HG03139 (cell line): ENCODE measurements around the gene TPGS1.
A peak's percentile ranks its signal among the peaks of the same experiment; 100 is the strongest.
"Not testable (repeated sequence)": the region's sequence is repeated elsewhere in the genome, so short reads cannot be mapped to it uniquely, and the experiment has no call there.

Source experiments
- ATAC-seq: cut with Tn5 transposase; IDR thresholded peaks from one replicate; pipeline ENCODE4 v1.9.1; 2021; ENCODE audit not compliant: unreplicated experiment

TPGS1 gene

DNA sequence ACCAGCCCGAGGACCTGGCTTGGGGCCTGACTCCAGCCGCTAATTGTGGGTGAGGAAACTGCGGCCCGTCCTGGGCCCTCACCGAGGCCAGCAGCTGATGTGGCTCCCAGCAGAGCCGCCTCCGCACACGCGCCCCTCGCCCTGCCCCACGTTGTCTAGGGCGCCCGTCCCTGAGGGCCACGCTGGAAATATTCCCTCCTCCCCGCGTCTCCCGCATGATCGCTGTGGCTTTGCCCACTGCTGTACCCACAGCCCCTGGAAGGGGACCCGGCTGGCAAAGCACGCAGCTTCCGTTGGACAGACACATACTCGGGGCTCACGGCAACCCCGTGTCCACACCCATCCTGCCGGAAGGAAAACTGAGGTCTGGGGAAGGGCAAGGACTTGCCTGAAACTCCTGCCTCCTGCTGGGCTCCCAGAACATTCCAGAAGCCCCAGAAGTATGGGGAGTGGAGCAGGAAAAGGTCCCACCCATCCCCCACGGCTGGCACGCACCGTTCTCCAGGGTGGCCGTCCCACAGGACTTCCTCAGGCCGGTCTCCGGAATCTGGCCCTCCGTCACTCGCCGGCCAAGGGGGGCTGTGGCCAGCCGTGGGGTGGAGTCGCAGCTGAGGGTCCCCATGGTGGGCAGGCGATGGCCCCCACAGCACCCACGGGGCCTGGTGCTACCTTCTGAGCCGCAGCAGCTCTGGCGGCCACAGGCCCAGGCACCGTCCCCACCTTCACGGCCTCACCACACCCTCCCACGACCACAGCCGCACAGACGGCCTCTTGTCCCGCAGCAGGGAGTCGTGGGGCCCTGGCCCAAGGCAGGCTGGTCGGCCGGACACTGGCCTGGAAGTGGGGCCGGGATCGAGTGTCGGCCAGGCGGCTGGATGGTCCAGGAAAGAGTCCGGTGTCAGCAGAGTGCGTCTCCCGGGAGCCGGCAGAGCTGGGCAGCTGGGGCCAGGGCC, 32.9 kb upstream of the TPGS1 start:
- no peak for ATAC-seq

DNA sequence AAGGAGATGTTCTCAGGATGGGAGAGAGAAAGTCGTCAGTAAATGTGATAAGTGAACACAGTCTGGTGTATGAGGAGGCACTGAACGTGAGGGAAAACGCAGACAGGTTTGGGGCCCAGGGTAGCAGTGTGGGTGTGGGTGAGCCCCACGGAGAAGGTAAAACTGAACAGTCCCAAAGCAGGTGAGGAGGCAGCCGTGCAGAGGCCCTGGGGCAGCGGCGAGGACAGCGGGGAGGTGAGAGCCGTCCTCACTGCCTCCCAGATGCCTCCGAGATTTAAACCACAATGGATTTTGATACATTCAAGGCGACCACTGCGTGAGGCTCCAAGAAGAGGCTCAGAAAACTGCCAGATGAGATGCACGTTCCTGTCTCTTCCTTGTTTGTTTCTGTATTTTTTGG, 31.9 kb upstream of the TPGS1 start:
- no peak for ATAC-seq

DNA sequence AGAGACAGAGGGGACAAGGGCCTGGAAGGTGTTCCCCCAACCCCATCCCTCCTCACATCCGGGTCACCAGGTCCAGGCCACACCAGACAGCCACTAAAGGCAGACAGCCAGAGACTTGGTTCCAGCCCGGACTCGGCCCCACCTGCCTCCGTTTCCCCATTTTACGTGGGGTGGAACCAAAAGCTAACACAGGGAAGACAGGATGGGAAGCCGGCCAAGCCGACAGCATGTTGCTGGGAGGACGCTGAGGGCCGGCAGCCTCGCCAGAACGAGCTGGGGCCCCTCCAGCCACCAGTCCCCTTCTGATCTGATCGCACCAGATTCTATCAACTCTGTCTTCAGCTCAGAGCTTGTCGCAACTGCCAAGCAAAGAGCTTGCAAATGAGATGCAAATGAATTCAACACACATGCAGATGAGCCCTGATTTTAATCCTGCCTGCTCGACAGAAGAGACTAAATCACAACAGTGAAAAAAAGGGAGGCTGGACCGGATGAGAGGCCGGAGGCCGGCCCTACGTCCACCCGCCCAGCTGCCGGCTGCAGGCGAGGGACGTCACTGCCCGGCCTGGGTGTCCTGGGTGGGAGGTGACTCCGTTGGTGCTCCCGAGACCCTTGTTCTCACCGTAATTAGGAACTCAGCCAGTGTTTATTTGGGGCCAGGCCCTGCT, 28.9 kb upstream of the TPGS1 start:
- no peak for ATAC-seq

DNA sequence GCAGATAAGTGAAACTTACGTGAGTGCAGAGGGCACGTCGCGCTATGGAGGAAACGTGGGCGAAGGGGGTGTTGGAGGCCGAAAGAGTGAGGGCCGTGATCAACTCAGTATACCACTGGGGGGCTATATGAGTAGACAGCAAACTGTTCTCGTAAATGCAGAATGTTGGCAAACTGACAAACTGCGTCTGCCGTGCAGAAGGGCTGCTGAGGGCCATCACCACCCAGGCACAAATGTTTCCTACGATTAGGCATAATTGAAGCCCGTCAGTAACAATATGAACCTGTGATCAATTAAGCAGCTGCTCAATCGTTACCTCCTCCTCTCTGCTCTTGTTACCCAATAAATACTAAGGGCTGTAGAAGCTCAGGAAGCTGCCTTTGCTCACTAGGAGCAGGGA, 28.3 kb upstream of the TPGS1 start:
- ATAC-seq, result no peak

DNA sequence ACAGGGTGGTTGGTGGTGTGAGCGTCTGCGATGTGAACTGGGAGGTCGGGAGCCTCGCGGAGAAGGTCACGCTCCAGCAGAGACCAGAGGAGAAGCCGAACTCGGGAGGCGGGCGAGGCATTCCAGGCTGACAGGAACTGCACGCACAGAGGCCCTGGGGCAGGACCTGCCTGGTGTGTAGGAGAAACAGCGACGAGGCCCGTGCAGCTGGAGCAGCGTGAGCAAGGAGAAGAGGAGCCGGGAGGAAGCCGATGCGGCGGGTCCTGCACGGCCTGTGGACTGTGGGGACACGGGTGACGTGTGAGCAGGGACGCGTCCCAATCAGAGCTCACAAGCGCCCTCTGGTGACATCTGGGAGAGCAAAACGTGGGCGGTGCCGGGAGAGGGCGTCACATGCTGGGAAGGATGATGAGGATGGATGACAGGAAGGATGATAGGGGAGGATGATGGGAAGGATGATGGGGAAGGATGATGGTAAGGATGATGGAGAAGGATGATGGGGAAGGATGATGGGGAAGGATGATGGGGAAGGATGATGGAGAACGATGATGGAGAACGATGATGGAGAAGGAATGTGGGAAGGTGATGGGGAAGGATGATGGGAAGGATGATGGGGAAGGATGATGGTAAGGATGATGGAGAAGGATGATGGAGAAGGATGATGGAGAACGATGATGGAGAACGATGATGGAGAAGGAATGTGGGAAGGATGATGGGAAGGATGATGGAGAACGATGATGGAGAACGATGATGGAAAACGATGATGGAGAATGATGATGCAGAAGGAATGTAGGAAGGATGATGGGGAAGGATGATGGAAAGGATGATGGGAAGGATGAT, 27.1 kb upstream of the TPGS1 start:
- ATAC-seq, result no peak

DNA sequence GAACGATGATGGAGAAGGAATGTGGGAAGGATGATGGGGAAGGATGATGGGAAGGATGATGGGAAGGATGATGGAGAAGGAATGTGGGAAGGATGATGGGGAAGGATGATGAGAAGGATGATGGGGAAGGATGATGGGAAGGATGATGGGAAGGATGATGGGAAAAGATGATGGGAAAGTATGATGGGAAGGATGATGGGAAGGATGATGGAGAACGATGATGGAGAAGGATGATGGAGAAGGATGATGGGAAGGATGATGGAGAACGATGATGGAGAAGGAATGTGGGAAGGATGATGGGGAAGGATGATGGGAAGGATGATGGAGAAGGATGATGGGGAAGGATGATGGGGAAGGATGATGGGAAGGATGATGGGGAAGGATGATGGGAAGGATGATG, 26.2 kb upstream of the TPGS1 start:
- ATAC-seq, result not testable (repeated sequence)

DNA sequence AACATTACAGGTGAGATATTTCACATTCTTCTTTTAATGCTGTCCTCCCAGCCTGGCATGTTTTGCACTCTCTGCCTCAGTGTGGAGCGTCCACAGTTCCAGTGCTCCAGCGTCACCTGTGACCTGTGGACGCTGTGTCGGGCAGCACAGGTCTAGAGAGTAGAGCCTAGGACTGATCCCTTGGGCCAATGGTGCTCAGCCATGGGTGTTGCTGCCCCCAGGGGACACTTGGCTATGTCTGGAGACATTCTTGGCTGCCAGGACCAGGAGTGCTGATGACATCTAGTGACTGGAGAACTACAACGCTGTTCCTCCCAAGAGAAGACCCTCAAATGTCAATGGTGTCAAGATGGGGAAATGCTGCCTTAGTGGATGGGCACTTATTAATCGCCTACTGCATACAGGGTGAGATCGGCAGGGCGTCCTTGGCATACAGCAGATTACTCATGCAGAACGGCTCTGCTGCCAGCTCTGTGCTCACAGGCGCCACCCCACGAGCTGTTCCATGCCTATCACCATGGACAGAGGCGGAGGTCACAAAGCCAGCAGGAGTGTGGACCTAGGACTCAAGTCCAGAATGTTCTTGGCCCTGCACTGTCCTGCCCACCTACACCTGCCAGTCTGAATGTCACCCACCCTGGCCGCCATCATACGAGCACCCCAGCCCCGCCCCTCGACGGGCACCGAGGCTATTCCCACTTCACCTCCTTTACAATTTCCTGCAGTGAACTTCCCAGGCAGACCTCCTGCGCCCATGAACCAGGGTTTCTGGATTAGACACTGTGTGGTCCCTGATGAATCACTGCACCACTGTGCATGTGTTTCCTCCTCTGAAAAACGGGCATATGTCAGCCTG, 24.9 kb upstream of the TPGS1 start:
- ATAC-seq, result no peak

DNA sequence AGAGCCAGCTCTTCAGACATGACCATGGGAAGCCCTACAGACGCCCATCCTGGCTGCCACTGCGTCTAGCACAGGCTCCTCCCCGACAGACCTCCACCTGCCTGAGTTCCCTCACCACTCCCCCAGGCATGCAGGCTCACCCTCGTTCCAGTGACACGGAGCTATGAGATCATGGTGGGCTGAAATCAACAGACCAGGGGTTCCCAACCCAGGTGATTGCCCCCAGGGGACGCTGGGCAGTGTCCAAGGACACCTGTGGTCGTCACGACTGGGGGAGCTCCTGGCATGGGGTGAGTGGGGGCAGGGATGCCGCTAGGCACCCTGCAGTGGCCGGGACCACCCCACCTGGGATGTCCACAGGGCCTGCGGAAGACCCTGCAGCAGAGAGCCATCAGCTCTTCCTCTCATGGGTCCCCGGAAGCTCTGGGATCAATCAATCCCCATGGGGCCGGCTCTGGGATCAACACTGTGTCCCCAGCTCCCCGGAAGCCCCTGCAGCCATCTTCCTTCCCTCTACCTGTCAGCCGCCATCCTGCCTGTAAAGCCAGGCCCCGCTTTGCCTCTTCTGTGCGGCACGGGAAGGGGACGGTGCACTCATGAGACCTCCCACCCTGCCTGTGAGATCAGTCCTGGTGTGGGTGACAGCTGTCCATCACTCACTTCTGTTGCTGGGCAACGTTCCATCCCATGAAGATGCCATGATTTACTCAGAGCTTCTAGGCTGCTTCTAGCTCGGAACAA, 23.8 kb upstream of the TPGS1 start:
- no peak for ATAC-seq

DNA sequence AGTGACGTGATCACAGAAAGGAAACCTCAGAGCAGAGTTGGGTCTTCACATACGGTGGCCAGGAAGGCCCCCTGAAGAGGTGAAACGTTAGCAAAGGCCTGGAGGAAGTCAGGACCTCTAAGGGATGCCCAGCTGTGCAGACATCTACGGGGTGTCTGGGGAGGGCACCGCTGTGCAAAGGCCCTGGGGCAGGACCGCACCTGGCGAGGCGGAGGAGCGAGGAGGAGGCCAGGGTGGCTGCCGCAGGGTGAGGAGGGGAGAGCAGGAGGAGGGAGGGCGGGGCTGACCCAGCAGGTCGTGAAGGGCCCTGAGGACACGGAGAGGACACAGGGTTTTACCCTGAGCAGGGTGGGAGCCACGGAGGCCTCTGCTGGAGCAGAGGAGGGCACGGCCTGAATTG, 22.8 kb upstream of the TPGS1 start:
- ATAC-seq, result no peak

DNA sequence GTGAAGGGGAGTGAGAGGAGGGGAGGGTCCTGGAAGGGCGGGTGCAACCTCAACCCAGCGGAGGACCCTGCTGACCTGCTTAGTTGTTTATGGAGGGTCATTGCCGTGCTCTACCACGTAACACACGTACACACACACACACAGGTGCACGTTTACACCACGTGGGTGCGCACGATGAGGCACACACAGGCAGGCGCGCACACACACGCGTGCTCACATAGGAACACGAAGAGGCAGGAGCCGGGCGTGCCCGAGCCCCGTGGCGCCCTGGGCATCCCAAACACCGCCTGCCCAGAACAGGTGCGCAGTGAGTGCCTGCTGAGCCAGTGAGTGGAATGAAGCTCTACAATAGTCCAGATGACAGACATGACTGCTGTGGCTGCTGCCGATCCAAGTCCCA, 22.2 kb upstream of the TPGS1 start:
- no peak for ATAC-seq

DNA sequence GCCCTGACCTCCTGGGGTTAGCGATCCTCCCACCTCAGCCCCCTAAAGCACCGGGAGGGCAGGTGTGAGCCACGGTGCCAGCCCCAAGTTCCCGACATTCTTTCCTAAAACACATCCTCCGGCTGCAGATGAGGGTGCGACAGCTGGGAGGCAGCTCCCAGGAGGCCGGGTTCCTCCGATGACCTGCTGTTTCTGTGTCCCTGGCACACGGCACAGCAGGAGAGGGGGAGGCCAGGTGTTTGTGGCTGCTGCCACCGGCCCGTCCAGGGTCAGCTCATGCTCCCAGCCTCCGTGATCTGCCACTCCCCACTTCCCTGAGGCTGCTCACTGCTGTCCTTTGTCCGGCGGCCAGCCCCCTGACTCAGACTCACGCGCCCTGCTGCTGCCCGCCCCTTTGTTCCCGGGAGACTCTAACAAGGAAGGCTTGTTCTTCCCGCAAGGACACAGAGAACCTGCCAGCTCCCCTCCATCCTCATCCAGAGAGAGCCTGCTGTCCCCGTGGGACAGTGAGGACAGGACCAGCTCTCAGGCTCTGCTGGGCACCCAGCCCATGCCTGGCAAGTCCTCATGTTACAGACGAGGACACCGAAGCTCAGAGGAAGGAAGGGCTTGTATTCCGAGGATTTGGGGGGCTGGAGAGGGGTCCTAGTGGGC, 21.6 kb upstream of the TPGS1 start:
- ATAC-seq, result no peak

DNA sequence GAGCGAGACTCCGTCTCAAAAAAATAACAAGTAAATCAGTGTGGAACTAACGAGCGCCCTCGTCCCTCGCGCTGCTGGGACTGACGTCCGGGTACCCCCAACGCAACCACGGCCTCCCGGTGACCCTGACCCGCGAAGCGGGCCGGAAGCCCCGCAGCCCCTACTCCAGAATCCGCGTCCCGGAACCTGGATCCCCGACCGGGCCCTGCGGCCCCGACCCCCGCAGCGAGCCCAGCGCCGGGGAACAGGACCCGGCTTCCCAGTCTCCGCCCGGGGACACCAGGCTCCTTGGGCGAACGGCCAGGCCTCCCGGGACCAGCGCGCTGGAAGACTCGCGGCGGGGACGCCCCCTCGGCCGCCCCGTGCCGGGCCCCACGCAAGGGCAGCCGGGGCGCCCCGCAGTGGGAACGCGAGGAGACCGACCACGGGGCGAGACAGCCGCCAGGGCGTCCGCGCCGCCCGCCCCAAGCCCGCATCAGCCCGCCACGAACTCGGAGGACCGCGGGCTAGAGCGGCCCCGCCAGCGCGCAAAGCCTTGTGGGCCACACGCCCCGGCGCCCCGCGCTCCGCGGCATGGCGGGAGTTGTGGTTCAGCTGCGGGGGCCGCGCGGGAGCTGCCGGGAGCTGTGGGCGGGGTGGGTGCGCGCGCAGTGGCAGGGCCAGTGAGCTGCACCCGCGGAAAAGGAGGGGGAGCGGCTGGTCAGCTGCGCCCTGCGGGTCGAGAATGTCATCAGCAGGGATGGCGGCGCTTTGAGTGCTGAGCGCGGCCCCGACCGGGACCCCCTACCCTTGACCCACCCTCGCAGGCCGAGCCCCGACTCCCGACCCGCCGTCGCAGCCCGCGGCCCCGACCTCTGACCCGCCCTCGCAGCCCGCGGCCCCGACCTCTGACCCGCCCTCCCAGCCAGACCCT, 18.5 kb upstream of the TPGS1 start:
- ATAC-seq, result peak; percentile 78

DNA sequence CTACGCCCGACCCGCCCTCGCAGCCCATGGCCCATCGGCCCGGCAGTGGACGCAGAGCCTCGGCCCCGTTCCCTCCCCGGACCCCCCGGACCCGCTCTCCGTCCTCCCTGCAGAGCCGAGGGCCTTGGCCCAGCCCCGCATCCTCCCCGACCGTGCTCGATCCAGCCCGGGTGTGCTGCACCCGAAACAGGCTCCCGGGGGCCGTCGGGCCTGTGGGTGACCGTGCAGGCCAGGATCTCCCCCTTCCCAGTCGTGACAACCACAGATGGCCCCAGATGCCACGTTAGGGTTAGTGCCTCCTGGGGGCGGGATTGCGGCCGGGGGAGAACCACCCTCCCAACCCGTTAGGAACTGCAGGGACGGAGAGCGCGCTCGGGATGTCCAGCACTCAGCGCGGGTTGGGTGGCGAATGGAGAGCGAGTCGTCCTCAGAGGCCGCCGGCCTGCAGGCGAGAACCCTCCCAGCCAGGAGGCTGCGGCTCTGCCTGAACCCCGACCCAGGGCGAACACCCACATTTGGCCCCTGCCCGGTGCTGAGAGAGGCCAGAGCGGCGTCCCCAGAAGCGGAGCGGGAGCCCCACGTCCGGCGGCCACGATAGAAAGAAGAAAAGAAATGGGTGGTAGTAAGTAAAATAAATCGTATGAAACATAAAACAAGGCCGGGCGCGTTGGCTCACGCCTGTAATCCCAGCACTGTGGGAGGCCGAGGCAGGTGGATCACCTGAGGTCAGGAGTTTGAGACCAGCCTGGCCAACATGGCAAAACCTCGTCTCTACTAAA, 17.7 kb upstream of the TPGS1 start:
- peak; percentile 22 for ATAC-seq

DNA sequence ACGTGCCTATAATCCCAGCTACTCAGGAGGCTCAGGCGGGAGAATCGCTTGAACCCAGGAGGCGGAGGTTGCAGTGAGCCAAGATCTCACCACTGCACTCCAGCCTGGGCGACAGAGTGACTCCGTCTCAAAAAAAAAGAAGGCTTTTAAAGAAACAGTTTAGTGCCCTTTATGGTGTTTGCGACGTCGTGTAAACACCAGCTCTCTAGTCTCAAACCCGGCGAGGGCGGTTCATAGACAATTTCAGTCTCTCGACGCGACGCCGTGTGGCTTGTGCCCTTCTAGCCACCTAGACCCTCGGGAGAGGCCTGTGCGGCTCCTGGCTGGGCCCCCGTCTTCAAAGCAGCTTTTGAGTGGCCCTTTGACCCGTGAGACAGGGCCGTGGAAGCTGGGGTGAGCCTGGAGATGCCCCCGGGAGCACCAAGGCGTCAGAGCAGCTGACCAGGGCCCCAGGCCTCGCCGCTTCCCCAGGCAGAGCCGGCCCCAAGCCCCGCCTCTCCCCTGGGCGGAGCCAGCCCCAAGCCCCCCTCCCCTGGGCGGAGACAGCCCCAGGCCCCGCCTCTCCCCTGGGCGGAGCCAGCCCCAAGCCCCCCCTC, 16.1 kb upstream of the TPGS1 start:
- ATAC-seq, result no peak

DNA sequence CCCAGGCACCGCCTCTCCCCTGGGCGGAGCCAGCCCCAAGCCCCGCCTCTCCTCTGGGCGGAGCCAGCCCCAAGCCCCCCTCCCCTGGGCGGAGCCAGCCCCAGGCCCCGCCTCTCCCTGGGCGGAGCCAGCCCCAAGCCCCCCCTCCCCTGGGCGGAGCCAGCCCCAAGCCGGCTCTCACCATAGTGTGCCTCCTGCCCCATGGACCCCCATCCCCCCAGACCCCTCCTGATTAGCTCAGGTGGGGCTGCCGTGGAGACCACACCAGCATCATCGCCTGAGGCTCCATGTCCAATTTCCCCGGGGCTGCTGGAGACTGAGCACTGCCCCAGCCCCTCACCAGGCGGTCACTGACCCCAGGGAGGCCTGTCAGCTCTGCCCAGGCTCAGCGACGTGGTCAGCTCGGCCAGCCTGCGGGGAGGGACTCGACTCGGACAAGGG, 15.2 kb upstream of the TPGS1 start:
- ATAC-seq, result no peak

DNA sequence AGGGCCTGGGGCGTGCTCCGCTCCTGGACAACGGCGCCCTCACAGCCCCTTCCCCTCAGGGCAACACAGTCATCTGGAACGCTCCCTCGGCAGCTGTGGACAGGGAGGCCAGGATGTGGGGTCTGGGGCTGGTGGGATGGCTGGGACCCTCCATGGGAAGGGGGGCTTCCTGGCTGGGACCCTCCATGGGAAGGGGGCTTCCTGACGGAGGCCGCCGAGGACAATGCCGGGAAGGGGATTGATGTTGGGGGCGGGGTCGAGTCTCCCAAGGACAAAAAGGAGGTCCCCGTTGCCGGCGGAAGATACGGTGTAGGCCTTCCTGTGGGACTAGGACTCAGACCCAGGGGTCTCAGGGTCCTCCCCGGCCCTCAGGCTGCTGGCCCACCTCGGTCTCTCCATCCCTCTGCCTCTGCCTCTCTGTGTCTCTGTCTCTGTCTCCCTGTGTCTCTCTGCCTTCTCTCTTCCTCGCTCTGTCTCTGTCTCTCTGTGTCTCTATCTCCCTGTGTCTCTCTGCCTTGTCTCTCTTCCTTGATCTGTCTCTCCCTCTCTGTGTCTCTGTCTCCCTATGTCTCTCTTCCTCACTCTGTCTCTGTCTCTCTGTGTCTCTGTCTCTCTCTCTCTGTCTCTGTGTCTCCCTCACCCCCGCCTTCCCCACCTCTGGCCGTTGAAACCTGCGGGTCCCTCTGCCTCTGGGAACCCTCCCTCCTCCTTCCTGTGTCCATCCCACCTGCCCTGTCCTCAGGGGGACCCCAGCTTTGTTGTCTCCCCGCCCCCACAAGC, 13.7 kb upstream of the TPGS1 start:
- no peak for ATAC-seq
